Measurements from ENCODE around the gene HSPG2.
"Not testable (repeated sequence)": the region's sequence is repeated elsewhere in the genome, so short reads cannot be mapped to it uniquely, and the experiment has no call there.

The HSPG2 gene

DNA sequence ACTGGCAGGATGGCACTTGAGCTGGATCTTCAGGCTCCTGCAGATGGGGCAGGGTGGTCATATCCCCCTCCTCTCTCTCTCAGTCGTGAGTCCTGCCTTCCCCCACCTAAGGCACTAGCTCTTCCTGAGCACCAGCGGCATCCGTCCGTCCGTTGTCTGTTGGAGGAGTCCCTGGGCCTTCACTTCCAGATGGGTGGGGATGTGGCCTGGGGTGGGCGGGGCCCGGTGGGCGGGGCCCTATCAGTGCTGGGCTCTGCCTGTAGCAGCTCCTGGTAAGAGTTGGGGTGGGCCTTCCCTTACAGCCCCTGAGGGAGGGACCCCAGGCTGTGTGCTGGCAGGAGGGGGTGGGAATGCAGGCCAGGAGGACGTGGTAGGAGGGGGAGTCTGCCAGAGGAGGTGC is 114.8 kb downstream of the HSPG2 start:
- DNase-seq: no peak

DNA sequence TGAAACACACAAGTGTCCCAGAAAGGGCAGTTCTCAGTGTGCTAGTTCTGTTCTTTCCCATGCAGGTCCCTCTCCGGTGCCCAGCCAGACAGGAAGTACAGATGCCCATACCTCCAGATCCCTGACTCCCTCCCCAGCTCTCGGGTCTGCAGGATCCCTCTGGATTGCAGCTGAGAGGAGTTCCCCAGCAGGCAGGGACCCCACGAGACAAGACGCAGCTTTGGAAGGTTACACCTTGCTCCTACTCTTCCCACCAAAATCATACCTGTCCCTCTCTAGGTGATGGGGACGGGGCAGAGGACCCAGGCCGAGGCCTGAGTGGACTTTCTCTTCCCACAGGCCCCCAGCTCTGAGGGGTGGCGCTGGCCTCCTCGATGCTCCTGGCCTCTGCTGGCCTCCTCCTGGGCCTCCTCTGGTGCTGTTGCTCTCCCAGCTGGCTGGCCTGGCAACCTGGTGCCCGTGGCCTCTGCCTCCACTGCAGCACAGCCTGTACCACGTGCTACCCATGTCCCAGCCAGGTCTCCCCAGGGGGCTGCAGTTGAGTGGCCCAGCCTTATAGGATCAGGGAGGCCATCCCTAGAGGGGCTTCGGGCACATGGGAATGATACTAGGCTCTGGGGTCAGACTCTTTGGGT is 115.6 kb downstream of the HSPG2 start:
- DNase-seq: no peak

DNA sequence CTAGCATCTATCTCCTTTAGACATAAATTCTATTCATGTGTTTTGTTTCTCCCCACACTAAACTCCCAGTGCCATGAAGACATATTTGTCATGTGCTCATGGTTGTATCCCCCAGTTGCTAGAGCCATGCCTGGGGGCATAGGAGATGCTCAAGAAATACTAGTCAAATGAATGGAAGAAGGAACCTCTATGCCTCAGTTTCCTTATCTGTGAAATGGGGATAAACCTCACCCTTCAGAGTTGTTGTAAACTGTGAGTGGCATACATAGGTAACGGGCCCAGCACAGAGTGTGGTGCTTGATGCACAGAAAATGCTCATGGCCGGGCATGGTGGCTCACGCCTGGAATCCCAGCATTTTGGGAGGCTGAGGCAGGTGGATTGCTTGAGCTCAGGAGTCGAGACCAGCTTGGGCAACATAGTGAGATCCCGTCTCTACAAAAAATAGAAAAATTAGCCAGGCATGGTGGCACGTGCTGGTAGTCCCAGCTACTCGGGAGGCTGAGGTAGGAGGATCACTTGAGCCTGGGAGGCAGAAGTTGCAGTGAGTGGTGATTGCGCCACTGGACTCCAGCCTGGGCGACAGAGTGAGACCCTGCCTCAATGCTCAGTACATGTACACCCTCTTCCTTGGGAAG is 116.4 kb downstream of the HSPG2 start:
- DNase-seq: no peak

DNA sequence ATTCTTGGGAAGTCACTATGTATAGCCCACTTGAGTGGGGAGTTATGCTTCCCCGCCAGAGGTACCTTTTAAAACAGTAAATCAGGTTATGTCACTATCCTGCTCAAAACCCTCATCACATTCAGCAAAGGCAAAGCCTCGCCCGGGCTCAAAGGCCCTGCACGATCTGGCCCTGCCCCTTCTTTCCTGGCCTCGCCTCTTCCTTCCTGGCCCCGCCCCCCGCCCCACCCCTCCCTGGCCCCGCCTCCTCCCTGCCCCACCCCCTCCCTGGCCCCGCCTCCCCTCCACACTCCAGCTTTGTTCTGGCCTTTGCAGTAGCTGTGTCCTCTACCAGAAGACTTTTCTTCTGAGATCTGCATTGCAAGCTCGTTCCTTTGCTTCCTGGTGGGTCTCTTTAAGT is 118.5 kb downstream of the HSPG2 start:
- DNase-seq: peak in 3 of 4 experiments; percentile 5 to 18 (median 10)

DNA sequence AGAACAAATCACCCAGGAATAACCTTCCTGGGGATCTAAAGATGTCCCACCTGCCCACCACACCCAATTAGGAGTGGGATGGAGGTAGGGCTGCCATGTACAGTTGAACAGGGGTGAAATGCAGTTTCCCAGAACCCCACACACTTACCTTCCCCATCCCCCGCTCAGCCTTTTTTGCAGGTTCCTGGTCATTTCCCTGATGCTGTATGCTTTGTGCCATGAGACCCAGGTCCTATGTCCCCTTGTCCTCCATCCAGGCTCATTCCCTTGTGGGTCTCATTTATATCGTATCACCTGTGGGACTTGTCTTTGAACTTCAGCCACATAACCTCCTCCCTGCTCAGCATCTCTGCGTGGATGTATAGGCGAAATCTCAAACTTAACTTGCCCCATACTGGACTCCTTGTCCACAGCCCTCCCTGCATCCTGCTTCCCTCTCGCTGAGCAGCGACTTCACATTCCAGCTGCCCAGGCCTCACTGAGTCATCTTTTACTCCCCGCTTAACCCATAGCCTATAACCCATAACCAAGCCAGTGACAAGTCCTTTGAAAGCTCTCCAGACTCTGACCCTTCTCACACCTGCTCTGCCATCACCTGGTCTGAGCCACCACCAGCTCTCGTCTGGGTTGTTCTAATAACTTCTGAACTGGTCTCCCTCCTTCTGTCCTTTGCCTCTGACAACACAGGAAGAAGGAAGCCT is 120.4 kb downstream of the HSPG2 start:
- DNase-seq: no peak

DNA sequence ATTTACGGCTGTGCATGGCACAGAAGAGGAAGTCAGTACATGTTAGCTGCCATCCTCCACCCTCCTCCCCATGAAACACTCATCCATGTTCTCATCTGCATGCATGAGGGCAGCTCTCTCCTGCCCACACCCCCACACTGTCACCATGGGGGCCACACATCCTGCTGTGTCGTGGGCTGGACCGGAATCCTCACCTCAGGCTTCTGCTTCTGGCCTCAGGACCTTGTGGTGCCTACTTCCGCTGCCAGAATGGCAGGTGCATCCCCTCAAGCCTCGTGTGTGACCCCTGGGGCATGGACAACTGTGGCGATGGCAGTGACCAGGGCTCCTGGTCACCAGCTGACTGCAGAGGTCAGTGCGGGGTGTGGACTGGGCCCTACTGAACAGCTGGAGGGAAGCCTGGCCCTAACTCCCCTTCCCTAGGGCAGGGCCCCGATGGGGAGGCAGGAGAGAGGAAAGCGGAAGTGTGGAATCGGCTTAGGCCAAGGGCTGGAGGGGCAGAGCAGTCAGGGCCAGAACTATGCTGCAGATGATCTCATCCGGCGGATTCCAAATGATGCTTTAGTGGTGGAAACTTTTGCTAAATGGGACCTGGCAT is 121.3 kb downstream of the HSPG2 start:
- no peak for DNase-seq

DNA sequence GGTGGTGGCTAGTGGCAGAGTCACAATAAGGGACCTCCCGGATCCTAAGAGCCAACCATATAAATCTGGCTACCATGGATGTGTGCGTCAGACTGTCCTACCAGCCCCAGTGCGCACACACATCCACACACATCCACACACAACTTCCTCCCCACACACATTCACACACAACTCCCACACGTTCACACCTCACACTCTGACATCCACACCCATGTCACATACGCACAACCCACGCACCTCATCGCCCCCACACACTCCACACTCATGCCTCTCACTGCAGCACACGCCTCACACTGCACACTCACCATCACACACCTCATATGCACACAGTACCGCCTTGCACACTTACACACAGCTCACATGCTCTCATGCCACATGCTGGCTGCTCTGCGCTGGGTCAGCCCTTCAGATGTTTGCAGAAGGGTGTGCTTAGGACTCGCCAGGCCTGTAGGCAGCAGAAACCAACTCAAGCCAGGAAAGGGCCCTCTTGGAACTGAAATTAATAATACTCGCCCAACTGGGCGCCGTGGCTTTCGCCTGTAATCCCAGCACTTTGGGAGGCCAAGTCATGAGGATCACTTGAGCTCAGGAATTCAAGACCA is 122.0 kb downstream of the HSPG2 start:
- no peak for DNase-seq

DNA sequence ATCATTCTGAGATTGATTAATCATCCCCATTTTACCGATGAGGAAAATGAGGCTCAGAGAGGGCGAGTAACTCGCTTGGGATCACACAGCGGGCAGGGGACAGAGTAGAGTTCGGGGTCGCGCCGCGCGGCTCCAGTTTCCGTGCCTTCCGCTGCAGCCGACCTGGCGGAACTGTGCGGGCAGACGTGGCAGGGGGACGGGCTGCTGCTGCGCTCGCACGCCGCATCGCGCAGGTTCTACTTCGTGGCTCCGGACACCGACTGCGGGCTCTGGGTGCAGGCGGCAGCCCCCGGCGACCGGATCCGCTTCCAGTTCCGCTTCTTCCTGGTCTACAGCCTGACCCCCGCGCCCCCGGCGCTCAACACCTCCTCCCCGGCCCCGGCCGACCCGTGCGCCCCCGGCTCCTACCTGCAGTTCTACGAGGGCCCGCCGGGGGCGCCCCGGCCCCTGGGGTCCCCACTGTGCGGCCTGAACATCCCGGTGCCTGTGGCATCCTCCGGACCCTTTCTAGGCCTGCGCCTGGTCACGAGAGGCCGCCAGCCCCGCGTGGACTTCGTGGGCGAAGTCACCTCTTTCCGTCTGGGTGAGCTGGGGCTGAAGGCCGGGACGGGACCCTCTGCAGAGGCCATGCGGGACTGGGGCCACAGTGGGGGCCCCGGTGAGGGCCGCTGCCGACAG is 122.7 kb downstream of the HSPG2 start:
- peak in 1 of 4 experiments; percentile 5 for DNase-seq

DNA sequence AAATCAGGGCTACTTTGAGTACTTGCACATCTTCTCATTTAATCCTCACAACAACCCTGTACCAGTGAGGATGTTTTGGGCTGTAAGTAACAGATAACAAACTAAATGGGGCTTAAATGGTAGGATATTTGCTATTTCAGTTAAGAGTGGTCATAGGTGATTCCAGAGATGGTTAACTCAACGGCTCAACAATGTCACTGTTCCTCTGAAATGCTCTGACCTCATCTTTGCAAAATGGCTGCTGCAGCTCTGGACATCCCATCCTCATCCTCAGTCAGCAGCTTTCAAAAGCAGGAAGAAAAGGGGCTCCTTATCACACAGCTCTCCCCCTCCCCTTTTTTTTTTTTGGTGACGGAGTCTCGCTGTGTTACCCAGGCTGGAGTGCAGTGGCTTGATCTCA is 123.6 kb downstream of the HSPG2 start:
- DNase-seq: no peak

DNA sequence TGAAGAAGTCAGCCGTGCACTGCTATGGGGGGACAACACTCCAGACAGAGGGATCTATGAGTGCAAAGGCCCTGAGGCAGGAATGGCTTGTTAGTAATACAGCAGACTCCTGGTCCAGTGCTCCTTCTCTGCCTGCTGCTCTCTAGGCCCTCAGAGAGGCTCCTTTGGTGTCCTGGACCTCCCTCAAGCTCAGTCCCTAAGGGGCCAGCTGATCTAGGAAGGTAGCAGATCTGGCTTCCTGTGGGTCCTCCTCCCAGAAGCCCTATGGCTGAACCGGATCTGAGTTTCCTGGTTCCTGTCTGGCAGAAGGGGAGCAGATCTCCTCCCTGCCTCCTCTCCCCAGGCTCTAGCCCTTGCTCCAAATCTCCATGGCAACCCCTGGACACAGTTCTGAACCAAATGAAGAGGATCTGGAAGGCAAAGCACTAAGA is 125.2 kb downstream of the HSPG2 start, which contains the start of gene LDLRAD2:
TSS of gene LDLRAD2 (plus strand) at position 391 of the 431 bp plus-strand sequence. CDS start 187 bp downstream, outside the sequence.
- no peak for DNase-seq

DNA sequence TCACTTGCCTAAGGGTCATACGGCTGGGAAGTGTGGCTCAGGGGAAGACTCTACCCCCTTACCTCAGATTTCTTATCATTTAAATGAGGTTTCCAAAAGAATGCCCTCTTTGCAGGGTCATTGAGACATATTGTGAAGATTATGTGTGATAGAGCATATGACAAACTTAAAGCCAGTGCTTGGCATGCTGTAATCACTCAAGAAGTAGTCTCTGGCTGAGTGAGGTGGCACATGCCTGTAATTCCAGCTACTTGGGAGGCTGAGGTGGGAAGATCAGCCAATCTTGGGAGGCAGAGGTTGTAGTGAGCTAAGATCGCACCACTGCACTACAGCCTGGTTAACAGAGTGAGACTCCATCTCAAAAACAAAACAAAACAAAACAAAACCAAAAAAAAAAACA is 132.6 kb downstream of the HSPG2 start:
- no peak for DNase-seq

DNA sequence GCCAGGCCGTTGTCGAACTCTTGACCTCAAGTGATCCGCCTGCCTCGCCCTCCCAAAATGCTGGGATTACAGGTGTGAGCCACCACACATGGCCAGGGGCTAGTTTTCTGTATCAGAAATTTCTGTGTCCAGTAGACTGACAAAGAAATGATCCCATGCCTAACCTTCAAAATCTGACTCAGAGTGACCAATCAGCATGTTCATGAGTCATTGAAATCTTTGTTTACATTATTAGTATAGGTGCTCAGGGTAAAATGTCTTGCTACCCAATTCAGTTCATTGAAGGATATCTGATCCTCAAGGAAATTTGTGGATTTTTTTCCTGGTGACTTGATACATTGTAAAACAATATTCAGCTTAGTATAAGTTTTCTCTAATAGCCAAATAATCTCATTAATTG is 136.0 kb downstream of the HSPG2 start:
- DNase-seq: no peak

DNA sequence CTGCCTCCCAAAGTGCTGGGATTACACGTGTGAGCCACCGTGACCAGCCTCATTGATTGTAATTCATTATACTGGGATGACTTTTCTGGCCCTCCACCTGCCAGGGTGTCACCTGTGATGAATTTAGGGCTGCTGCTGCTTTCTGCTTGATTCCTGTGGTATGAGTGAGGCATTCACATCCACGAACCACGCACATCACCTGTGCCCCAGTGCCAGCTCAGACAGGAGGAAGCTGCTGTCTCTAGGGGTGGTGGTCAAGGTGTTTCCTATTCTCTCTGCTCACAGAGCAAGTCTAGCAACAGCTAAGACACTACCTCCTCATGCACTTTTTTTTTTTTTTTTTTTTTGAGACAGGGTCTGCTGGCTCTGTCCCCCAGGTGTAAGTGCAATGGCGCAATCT is 137.4 kb downstream of the HSPG2 start:
- DNase-seq: no peak

DNA sequence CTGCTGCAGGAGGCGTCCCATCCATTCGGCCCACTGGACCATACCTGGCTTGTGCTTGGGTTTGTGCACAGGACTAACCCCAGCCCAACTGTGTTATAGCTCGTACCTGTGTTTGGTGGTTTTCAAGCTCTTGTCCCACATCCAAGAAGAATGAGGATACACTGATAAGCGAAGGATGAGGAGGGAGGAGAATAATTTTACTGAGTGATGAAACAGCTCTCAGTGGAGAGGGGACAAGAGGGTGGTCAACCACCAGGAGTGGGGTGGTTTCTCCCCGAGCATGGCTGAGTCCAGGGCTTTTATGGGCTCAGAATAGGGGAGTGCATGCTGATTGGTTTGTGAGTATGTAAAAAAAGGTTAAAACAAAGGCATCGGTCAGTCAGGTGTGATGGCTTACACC is 142.0 kb downstream of the HSPG2 start:
- DNase-seq: no peak

DNA sequence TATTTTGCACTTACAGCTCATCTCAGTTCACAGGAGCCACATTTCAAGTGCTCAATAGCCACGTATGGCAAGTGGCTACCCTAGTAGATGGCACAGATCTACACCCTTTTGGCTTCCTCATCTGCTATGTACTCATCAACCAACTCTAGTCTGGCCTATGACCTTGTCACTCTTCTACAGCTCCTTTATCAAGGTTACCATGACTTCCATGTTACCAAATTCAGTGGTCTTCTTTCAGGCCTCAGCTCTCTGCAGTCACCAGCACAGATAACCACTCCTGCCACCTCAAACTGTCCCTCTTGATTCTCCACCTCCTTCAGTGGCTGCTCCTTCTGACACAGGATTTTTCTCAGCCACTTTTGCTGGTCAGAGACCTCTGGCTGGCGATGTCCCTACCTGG is 142.5 kb downstream of the HSPG2 start:
- DNase-seq: no peak

DNA sequence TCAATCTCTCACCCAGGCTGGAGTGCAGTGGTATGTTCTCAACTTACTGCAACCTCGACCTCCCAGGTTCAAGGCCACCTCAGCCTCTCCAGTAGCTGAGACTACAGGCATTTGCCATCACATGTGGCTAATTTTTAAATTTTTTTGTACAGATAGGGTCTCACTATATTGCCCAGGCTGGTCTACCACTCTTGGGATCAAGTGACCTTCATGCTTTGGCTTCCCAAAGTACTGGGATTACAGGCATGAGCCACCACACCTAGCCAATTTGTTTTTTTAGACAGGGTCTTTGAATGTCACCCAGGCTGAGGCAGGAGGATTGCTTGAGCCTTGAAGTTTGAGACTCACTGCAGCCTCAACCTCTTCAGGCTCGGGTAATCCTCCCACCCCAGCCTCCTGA is 144.0 kb downstream of the HSPG2 start:
- DNase-seq: no peak

DNA sequence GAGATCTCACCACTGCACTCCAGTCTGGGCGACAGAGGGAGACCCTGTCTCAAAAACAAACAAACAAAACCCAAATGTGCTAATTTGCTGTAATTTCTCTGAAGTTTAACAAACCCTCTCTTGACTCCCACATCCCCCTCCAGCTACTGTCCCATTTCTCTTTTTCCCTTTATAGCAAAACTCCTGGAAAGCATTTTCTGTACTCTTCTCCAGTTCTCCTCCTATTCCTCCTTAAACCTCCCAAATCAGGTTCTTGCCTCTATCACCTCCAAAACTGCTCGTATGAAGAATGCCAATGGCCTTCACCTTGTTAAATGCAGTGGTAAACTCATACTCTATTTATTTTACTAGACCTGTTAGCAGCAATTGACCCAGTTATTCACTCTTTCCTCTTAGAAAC is 150.5 kb downstream of the HSPG2 start:
- no peak for DNase-seq

DNA sequence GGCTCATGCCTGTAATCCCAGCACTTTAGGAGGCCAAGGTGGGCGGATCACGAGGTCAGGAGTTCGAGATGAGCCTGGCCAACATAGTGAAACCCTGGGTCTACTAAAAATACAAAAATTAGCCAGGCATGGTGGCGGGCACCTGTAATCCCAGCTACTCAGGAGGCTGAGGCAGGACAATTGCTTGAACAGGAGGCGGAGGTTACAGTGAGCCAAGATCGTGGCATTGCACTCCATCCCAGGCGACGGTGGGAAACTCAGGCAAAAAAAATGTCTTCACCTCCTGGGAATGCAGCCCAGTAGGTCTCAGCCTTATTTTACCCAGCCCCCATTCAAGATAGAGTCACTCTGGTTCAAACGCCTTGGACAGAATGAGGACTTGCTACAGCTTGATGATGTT is 151.3 kb downstream of the HSPG2 start:
- not testable (repeated sequence) for DNase-seq

DNA sequence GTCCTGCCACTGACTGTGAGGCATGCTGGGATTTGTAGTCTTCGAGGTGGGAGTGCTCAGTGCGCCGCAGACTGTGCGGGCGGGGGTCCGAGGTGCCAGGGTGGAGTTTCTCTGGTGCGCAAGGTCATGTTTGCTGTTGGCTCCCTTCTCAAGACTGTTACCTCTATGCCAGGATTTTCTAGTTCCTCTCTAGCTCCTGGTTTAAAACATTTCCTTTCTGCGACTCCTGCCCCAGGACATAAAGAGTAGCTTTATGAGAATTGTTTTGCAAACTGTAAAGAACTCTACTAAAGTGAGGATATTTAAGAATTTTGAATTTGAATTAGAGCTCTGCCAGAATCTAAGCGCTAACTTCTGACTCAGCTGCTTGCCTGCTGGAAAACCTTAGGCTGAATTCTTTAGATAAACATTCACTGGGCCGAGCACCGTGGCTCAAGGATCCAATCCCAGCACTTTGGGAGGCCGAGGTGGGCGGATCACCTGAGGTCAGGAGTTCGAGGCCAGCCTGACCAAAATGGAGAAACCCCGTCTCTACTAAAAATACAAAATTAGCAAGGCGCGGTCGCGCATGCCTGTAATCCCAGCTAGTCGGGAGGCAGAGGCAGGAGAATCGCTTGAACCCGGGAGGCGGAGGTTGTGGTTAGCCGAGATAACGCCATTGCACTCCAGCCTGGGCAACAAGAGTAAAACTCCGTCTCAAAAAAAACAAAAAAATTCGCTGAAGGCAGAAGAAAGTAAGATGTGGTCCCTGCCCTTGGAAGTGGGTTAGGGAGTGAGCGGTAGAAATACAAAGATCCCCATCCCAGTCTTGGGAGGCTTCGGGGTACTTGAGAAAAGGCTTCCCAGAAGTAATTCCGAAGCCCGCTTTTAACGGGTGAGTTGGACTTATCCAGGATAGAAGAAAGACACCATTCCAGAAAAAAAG is 153.2 kb downstream of the HSPG2 start:
- DNase-seq: no peak

DNA sequence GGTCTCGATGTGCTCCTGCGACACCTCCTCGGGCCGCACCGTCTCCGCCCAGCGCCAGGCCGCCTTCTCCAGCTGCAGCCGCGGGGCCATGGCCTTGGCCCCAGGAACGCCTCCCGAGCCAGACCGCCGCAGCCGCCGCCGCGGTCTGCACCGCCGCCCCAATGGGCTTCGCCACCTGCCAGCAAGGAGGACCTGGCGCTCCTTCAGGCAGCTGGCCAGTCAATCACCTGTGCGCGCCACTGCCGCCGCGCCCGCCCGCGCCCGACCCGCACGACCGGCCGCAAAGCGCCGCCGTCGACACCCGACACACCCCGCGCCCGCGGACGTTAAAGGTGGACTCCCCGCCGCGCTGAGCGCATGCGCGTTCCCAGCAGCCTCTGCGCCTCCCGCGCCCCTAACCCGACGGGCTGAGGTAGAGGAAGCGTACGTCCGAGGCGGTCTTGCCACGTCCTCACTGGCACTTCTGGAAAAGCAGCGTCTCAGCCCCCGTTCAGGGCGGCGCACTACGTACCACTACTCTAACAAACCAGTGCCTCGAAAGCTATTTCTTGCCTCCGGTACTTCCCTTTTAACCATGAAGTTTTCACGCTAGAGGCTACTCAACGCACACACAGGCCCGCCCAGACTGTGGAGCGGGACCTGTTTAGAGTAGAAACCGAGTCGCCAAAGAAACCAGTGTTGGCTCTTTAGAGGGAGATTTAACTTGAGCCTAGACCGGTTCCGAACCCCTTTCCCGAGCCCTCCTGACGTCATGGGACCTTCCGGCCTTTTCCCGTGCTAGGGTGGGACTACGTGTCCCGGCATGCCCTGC is 154.0 kb downstream of the HSPG2 start, which contains the start of gene USP48:
TSS of gene USP48 (minus strand) at position 282 of the 811 bp plus-strand sequence. CDS start at position 90, 192 bp downstream.
- DNase-seq: peak; percentile 91 to 96 (median 92)
